AG10803 (cell line): ENCODE data around the gene CASQ2.

Experiments
- DNase-seq: peaks from one replicate; pipeline ENCODE4 v3.0.0; 2010; ENCODE audit warnings: low read depth
- H3K4me3 ChIP-seq: 2 replicates; pipeline ENCODE4 v1.5.1; 2011; ENCODE audit warnings: mild to moderate bottlenecking, low read length, control low read depth
- TF ChIP-seq, protein P1 (sequence below): conservative IDR thresholded peaks from 2 replicates; pipeline ENCODE4 v1.5.1; 2011; ENCODE audit warnings: mild to moderate bottlenecking, low read length, control low read depth, inconsistent platforms

CASQ2 gene

DNA sequence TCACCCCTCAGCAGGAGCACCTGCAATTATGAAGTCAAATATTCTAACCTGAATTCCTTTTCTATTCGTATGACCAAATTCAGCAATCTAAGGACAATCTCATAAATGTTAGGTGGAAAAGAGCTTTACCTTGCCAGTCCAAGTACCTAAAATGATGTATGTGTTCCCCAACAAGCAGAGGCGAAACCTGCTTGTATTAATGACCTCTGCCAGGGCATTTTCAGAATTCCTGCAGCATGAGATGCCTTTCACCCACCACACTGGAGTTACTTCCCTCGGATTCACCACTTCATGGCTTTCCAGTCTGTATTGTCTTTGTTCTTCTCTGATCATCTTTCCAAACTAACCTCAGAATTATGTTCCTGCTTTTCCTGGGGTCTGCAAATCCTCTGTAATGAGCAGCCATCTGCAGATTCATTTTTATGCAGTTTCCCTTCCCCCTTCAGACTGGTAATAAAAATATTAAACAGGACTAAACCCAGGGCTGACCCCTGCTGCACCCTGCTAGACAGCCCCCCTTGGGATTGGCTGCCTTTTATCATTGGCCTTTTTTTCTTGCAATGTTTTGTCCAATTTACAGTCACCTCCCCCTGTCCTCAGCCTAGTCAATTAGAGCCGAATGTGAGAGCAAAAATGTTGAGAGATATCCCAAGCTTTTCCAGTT is 26.6 kb upstream of the CASQ2 start:
- TF ChIP-seq, protein P1, sequence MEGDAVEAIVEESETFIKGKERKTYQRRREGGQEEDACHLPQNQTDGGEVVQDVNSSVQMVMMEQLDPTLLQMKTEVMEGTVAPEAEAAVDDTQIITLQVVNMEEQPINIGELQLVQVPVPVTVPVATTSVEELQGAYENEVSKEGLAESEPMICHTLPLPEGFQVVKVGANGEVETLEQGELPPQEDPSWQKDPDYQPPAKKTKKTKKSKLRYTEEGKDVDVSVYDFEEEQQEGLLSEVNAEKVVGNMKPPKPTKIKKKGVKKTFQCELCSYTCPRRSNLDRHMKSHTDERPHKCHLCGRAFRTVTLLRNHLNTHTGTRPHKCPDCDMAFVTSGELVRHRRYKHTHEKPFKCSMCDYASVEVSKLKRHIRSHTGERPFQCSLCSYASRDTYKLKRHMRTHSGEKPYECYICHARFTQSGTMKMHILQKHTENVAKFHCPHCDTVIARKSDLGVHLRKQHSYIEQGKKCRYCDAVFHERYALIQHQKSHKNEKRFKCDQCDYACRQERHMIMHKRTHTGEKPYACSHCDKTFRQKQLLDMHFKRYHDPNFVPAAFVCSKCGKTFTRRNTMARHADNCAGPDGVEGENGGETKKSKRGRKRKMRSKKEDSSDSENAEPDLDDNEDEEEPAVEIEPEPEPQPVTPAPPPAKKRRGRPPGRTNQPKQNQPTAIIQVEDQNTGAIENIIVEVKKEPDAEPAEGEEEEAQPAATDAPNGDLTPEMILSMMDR = no peak
- H3K4me3 ChIP-seq = no peak overlapping the region
- DNase-seq = no peak

DNA sequence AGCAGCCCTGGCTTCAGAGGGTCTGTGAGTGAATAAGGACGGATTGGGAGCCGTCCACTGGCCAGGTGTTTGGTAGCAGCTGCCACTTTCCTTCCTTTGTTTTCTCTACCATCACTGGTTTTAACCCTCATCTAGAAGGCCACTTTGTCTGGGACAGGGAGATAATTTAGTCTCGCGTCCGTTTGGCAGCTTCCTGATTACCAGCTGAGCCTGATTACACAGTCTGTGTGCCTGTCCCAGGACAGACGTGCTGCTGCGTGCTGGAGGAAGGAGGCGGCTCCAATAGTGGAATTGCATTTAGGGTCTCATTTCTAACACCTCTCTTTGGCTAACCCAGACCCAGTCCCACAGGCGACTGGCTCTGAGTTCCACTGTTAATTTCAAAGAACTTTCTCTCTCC is 24.6 kb upstream of the CASQ2 start:
- TF ChIP-seq, protein P1 = no peak
- no peak for DNase-seq
- no peak overlapping the region for H3K4me3 ChIP-seq

DNA sequence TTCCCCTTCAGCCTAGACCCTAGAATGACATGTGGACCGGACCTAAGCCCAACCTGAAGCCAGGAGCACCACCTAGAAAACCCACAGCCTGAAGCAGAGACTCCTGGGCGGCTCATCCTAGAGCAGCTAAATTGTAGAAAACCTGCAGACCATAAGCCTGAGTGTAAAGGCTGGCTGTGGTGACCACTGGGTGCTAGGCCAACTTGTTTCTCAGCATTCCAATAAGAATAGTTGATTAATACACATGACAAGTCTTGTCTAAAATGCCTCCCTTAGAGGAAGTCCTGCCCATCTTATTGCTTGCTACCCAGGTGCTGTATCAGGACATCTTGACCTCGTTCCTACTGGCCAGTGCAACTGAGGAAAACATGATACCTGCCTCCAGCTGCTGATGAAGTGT is 23.3 kb upstream of the CASQ2 start:
- TF ChIP-seq, protein P1 = no peak
- no peak for DNase-seq

DNA sequence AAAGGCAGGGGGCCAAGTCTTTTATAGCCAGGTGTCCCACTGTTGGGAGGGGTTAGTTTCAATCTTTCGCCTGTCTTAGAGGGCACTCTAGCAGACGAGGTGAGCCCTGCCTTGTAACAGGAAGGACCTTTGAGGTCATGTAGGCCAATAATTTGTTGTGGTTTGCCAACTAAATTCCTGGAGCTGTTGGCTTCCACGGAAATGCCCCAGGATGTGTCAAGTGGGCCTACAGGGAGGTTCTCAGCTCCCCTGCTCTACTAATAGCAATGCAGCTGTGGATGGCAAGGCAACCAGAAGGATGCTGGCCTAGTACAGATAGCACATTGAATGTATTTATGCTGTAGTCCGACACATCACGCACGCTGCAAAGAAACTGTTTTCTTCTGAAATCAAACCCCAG is 22.3 kb upstream of the CASQ2 start:
- H3K4me3 ChIP-seq = no peak overlapping the region
- no peak for DNase-seq
- TF ChIP-seq, protein P1 = no peak

More for the DNA sequence above, 23.3 kb upstream of the CASQ2 start:
- H3K4me3 ChIP-seq = no peak overlapping the region

DNA sequence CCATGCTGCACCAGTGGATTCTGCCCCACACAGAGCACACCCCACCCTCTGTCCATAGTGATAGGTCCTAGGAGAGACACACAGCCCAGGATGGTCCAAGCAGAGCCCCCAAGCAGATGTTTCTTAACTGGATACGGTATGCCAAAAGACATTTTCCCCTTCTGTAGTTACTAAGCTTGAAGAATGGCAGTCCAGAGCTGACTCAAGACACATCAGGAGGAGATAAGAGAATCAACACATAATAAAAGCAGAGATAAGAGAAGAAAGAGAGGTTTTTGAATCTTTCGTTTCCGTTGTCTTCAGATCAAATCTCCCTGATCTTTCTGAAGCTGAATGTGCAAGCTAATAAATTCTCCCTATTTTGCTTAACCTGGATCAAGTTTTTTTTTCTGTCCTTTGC is 21.8 kb upstream of the CASQ2 start:
- no peak overlapping the region for H3K4me3 ChIP-seq
- TF ChIP-seq, protein P1 = no peak
- DNase-seq = no peak

DNA sequence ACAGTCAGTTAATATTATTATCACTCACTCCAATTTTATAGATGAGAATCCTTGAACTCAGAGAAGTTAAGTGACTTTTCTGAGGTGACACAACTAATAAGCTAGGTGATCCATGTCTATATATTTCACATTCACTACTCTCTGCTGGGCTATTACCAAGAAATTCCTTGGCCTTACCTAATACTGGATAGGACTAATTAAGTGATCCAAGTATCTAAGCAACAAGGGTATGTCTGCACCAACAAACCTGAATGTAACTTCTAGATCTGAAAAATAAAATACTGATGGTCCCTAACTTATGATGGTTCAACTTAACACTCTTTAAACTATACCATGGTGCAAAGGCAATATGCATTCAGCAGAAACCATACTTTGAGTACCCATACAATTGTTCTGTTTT is 14.8 kb upstream of the CASQ2 start:
- H3K4me3 ChIP-seq = no peak overlapping the region
- TF ChIP-seq, protein P1 = no peak
- peak; percentile 50 for DNase-seq

DNA sequence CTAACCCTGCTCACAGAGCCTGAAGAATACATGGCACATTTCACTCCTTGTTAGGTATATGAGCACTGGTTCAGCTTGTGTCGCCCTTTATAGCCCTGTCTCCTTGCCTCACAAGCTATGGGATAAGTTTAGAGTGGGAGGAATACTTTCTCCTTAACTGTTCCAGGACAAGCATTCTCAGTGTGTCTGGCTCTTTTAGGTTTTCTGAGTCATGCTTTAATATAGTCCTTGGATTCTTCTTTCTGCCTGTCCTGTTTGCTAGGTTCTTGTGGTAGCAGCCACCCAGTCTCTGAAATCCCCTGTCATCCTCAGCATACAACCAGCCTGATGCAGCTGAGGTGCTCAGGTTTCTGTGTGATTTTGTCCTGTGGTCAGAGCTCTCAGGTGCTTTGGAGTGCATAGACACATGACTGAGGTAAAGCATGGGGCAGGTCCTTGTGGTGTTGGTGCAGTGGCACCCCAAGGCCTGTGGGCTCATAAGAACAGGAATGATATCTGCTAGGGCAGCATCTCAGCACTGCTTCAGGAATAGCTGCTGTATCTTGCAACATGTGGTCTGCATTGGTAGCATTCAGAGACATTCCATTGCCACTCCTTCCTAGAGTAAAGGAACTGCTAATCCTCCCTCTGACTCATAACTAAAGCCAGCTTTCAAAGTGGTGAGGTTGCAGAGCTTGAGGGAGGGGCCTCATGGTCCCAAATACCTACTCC is 14.2 kb upstream of the CASQ2 start:
- DNase-seq = peak; percentile 89
- TF ChIP-seq, protein P1 = 0 out of 2 replicates have a peak, but pooled peaks have one; percentile 10
- H3K4me3 ChIP-seq = no peak overlapping the region
